NAMALWA (cell line): ENCODE data around the gene RAP1GAP.

Source experiments
- DNase-seq: peaks from one replicate; pipeline ENCODE4 v3.0.0-alpha.2; 2015; ENCODE audit warnings: low spot score

Gene RAP1GAP

GRCh38 chr1:21608798-21609197, 60.4 kb downstream of the RAP1GAP start:
- DNase-seq: no peak

- peak; percentile 96 for DNase-seq
Measured at GRCh38 chr1:21607549-21608529, 61.3 kb downstream of the RAP1GAP start.

GRCh38 chr1:21605964-21606705, 63.0 kb downstream of the RAP1GAP start:
- no peak for DNase-seq

- DNase-seq: no peak
Measured at GRCh38 chr1:21605012-21605715, 64.0 kb downstream of the RAP1GAP start.

GRCh38 chr1:21604208-21604957, 64.8 kb downstream of the RAP1GAP start:
- DNase-seq: no peak

- no peak for DNase-seq
Measured at GRCh38 chr1:21603177-21604138, 65.7 kb downstream of the RAP1GAP start.

GRCh38 chr1:21601278-21602048, 67.7 kb downstream of the RAP1GAP start:
- no peak for DNase-seq

GRCh38 chr1:21599402-21599801, 69.8 kb downstream of the RAP1GAP start:
- DNase-seq: no peak

GRCh38 chr1:21598904-21599303, 70.3 kb downstream of the RAP1GAP start:
- no peak for DNase-seq

- no peak for DNase-seq
Measured at GRCh38 chr1:21598417-21598816, 70.7 kb downstream of the RAP1GAP start.

GRCh38 chr1:21597753-21598152, 71.4 kb downstream of the RAP1GAP start:
- no peak for DNase-seq

GRCh38 chr1:21596628-21597027, 72.5 kb downstream of the RAP1GAP start:
- no peak for DNase-seq

GRCh38 chr1:21596174-21596573, 73.0 kb downstream of the RAP1GAP start:
- no peak for DNase-seq

GRCh38 chr1:21594935-21595897, 73.9 kb downstream of the RAP1GAP start:
- DNase-seq: peak; percentile 77

GRCh38 chr1:21594501-21594900, 74.7 kb downstream of the RAP1GAP start:
- no peak for DNase-seq

GRCh38 chr1:21593231-21593630, 75.9 kb downstream of the RAP1GAP start:
- no peak for DNase-seq

GRCh38 chr1:21592086-21592865, 76.9 kb downstream of the RAP1GAP start:
- no peak for DNase-seq

GRCh38 chr1:21590934-21591333, 78.2 kb downstream of the RAP1GAP start:
- no peak for DNase-seq
